HG03432 (cell line): Measurements from ENCODE around the gene ALKAL2.
"Not testable (repeated sequence)": the region's sequence is repeated elsewhere in the genome, so short reads cannot be mapped to it uniquely, and the experiment has no call there.

Experiments
- ATAC-seq: cut with Tn5 transposase; IDR thresholded peaks from one replicate; pipeline ENCODE4 v1.9.1; 2021; ENCODE audit warnings: mild to moderate bottlenecking, moderate library complexity; ENCODE audit not compliant: unreplicated experiment

Gene ALKAL2

DNA sequence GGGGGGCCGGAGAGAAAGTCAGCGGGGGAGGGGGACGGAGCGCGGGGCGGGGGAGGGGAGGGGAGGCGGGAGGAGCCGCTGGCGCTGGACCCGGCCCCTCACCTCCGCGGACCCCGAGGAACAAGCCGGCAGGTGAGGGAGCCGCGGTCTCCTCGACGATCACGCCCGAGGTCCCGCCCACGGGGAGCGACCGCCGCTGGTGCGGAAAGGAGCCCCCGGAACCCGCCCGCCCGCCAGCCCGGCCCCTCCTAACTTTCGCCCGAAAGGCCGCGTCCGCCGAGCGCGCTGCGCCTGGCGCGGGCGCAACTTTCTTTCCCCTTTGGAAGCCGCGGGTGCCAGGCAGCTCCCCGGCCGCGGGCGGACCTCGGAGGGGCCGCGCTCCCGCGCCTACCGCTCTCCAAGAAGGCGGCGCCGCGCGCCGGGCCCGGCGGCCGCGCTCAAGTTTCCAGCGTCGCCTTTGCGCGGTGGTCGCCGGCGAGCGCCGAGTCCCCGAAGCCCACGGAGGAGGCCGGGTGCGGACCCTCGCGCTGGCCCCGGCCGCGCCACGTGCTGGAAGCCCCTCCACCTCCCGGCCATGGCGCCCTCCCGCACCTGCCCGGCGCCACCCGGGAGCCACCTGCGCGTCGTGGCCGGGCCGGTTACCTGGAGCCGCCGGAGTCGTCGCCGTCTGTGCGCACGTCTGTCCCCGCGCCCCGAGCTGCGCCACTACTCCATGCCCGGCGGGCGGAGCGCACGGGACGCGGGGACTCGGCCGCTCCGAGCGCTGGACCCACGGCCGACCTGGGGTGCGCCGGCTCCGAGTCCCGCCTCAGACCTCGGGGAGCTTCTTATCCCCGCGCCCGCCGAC lies at the start of gene ALKAL2:
Gene ALKAL2 (minus strand): TSS at position 181 of the 847 bp plus-strand sequence. CDS start 256 bp downstream, outside the sequence.
- ATAC-seq: no peak

DNA sequence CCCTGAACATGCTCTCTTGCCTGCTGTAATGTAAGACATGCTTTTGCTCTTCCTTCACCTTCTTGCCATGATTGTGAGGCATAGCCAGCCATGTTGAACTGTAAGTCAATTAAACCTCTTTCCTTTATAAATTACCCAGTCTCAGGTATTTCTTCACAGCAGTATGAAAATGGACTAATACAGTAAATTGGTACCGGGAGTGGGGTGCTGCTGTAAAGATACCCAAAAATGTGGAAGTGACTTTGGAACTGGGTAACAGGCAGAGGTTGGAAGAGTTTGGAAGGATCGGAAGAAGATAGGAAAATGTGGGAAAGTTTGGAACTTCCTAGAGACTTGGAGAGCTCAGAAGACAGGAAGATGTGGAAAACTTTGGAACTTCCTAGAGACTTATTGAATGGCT lies 49.1 kb upstream of the ALKAL2 start:
- not testable (repeated sequence) for ATAC-seq

GRCh38 chr2:336360-336759 lies 48.5 kb upstream of the ALKAL2 start:
- no peak for ATAC-seq

DNA sequence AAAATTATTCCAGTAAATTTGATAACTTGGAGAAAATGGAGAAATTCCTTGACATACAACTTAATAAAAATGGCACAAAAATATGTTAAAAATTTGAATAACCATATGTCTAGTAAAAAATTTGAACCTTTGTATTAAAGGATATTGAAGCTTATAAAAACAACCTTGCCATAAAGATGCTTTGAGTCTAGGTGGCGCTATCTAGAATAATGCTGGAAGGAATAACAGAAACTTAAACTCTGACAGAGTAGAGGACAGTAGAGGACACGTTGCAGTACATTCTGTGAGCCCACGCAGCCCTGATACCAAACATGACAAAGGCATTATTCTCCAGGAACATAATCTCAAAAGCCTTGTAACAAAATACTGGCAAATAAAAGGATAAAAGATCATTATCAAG lies 44.7 kb upstream of the ALKAL2 start:
- no peak for ATAC-seq

- ATAC-seq: no peak
Measured at GRCh38 chr2:328761-329160, 40.9 kb upstream of the ALKAL2 start.

- ATAC-seq: no peak
Measured at GRCh38 chr2:323035-323434, 35.1 kb upstream of the ALKAL2 start.

DNA sequence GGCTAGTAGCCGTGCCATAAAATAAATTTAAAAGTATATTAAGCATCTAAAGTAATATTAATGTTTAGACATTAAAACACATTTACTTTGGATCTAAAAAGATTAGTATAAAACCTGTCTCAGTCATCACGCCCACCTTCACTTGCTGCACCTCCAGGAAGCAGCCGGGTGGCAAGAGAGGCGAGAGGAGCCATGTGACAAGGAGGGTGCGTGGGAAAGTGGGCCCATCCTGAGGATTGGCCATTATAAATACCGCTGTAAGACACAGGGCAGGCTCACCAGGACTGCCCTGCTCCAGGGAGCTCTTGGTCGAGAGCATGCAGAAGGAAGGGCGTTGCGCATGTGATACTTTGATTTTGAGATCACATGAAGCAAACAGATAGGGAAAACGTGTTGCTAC lies 34.4 kb upstream of the ALKAL2 start:
- ATAC-seq: no peak

DNA sequence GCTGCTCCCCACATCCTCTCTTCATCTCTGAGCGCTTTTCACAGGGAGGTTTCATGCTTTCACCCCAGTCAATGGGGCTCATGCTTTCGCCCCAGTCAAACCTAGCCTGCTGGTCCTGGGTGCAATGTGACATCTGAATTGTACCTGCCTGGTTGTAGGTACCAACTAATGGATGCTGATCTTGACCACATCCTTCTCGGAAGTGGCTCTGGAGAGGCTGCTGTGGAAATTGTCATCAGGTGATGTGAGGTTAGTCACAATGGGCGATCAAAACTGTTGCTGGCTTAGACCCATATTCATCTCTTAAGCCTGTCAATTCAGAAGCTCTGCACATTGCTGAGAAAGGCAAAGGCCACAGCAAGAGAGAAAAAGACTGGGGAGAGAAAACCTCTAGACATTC lies 32.7 kb upstream of the ALKAL2 start:
- ATAC-seq: no peak

DNA sequence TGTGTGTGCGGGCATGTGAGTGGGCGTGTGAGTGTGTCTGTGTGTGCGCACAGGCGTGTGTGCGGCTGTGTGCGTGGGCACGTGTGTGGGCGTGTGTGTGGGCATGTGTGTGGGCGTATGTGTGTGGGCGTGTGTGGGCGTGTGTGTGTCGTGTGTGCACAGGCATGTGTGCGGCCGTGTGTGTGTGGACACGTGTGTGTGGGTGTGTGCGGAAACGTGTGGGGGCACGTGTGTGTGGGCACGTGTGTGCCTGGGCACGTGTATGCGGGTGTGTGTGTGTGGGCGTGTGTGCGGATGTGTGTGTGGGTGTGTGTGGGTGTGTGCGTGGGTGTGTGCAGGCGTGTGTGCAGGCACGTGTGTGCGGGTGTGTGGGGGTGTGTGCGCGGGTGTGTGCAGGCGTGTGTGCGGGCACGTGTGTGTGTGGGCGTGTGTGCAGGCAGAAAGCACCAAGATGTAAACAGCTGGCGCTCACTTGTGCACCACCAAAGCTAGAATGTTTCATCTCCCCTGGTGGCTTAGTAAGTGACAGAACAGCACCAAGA lies 31.2 kb upstream of the ALKAL2 start:
- ATAC-seq: no peak

DNA sequence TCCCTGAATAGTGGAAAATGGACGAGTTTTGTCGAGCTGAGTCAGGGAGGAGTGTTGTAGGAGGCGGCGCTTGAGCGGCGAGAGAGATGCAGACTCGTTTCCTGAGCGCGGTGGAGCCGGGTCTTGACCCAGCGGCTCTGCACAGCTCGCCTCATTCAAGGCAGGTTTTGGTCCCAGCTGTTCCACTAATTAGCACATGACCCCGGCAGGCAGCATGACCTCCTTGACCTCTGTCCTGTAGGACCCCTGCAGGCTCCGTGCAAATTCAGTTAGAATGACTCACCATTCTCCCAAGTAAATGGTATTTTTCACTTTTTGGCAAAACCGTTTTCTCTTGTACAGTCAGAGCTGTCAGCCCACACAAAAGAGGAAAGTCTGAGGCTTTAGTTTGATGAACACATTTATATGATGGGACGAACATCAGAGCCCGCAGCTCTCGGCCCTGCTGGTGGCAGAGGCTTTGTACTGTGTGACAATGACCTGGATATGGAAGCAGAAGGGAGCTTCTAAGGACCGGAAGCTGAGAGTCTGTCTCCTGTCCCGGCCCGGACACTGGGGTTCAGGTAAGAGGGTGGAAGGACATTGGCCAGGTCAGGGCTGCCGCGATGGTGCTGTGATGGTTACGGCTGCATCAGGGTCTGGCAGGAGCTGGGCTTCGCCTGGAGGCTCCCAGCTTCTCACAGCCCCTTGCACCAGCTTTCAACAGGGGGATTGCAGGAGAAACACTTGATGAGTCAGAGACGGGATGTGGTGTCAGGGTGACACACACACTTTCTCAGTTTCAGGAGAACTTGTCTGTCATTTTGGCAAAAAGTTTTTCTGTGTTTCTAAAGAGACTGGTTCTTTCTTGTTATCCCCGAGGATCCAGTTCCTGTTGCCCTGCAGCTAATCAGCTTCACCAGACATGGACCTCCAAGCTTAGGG lies 29.9 kb upstream of the ALKAL2 start:
- peak; percentile 89 for ATAC-seq

DNA sequence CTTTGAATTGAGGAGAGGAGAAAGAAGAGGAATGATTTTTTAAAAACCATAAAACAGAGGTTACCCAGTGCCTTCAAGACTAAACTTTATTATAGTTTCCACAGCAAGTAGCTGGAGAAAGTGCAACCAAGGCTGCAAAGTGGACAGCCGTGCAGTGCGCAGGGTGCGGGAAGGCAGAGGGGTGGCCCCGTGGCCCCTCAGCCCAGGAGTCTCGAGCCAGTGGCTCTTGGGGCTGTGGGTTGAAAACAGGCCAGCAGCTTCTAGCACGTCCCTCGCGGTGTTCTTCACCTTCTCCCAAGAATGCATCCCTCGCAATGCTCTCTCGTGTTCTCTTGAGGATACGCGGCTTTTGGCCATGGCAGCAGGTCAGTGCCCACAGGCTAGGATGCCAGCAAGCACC lies 28.5 kb upstream of the ALKAL2 start:
- ATAC-seq: no peak

DNA sequence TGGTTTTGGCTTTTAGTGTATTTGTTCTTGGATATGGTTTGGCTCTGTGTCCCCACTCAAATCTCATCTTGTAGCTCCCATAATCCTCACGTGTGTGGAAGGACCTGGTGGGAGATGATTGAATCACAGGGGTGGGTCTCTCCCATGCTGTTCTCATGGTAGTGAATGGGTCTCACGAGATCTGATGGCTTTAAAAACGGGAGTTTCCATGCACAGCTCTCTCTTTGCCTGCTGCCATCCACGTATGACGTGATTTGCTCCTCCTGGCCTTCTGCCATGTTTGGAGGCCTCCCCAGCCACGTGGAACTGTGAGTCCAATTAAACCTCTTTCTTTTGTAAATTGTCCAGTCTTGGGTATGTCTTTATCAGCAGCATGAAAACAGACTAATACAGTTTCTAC lies 28.0 kb upstream of the ALKAL2 start:
- ATAC-seq: not testable (repeated sequence)

DNA sequence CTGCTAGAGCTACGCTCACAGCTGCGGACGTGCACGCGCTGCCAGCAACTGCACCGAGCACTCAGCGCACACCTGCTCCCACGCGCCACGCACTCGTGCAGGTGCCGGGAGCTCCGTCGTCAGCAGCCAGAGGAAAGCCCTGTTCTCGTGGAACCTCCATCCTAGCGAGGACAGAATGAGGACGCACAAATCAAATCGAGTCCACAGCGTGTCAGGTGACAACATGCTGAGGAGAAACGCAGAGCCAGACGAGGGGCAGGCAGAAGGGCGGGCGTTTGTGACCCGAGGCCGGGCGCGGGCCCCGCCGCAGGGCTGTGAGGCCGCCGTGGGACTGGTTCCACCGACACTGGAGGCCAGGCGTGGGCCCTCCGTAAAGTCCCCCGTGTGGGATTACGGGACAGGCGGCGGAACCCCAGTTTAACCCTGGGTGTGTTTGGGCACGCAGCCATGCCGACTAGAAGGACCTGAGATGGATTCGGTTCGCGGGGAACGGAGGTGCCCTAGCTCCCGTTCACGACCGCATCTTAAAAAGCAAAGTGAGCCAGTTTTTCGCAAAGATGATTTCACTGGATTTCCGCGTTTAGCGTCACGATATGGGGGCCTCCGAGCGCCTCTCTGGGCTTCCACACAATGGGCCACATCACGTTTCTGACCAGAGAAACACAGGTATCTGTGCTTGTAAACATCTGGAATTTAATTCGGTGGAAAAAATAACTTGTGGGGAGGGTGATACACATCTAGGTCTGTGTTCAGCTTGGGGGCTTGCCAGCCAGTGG lies 26.9 kb upstream of the ALKAL2 start:
- no peak for ATAC-seq

DNA sequence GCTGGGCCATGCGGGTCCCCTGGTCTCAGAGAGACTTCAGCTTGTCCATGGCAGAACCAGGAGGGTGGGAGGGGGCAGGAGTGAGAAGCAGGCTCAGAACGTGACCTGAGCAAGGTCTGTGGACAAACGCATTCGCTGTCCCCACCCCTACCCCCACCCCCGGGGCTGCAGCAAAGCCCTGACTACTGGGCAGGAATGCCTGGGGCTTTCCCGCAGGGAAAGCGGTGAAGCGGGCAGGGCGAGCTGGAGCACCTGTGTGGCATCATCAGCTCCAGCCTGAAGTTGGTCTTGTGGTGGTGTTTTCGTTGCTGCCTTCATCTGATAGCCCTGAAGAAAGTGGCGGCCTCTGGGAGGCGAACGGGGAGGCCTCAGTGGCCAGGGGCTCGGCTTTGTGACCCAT lies 26.1 kb upstream of the ALKAL2 start:
- no peak for ATAC-seq

DNA sequence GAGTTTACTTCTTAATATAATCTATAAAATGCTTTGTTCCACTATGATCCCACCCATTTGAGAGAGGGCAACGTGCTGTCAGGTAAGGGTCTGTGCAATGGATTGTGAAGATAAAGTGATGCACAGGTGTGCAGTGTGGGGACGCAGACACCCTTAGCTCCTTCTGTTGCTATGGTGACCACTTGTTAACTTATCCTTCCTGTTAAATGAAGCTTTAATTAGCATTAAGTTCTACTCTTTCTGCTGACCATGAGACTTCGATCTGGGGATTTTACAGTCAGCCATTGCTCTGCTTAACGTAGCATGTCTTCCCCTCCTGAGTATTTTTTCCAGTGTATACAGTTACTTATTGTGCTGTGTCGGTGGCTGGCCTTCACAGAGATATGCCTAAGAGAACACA lies 23.1 kb upstream of the ALKAL2 start:
- ATAC-seq: no peak

DNA sequence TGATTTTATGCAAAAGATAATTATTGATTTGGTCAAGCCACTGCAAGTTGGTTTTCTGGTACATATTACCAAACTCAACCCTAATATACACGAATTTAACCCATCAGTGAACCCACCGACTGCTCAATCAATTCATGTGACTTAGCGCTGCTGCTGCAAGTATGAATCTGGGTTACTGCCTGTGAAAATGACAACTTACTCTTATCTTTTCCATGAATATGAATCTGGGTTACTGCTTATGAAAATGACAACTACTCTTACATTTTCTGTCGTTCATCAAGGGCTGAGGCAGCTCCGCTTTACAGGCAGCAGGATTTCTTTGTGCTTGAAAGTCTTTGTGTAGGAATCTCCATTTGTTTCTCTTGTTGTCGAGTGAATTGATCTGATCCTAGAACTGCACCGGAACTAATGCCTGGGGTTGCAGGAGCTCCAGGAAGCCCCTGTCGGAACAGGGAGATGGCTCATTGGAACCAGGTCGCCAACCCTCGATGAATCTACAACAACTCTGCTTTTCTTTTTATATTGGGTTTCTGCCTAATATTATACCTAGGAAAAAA lies 22.1 kb upstream of the ALKAL2 start:
- ATAC-seq: no peak

- ATAC-seq: no peak
Measured at GRCh38 chr2:309148-309953, 21.5 kb upstream of the ALKAL2 start.

DNA sequence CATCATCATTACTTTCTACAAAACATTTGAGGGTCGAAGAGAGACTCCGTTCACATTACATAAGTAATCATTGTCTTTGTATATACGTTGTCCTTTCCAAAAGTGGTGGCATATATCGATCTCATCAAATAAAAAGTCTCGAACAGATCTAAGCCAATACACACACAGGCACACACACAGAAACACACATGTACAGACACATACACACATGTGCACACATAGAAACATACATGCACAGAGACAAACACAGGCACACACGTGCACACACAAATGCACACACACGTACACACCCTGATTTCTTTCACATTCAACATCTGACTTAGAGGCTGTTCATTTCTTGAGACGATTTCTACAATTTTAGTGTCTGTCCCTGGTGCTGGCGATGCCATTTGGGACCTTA lies 17.5 kb upstream of the ALKAL2 start:
- no peak for ATAC-seq

DNA sequence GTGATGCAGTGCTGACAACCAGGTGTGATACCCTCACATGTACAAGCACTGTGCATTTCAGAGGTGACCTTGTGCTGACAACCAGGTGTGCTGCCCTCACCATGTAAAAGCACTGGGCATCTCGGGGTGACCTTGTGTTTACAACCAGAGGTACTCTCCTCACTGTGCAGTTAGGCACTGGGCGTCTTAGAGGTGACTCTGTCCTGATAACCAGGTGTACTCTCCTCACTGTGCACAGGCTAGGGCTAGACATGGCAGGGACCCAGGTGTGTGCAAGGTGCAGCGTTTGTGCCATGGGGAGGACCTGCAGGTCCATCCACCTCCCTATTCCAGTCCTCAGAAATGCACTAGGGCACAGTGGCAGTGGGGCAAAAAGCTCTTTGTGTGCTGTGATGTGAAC lies 8.5 kb upstream of the ALKAL2 start:
- ATAC-seq: no peak

DNA sequence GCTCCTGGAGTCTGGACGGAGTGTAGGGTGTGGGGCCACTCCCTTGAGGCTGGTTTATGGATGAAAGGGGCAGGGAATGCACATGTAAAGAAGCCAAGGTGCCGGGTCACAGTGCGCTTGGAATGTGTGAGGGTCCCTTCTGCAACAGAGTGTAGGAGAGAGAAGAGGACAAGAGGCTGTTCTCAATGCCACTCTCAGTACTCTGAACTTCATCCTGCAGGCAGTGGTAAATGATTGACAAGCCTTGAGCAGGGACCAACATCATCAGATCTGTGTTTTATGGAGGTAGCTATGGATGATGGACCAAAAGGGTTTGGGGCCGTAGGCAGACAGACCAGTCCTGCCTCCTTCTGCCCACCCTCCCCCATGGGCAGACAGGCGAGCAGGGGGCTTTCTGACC lies 7.2 kb upstream of the ALKAL2 start:
- ATAC-seq: no peak
